ENCODE data around the gene PPM1E.
"Not testable (repeated sequence)": the region's sequence is repeated elsewhere in the genome, so short reads cannot be mapped to it uniquely, and the experiment has no call there.

The PPM1E gene

GRCh38 chr17:58734040-58734439, 21.6 kb upstream of the PPM1E start:
- DNase-seq (ENCODE audit: extremely low read depth, low read depth): no peak
- TF ChIP-seq CTCF (IDR thresholded peaks at IDR 0.05; ENCODE audit: low read depth, low read length): no peak

DNA sequence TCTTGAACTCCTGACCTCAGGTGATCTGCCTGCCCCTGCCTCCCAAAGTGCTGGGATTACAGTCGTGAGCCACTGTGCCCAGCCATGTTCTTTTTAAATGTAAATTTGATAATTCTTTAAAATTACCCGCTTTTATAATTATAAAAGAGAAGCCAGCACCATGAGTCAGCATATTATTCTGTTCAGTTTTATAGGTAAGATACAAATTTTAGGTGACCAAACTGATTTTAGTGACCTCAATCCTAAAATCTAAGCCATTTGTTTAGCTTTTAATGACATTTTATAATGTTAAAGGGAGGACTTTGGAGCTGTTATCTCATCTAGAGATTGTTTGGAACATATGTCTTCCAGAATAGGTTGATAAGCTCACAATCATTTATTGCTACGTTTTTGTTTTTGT, 20.8 kb upstream of the PPM1E start:
- TF ChIP-seq CTCF (IDR thresholded peaks at IDR 0.05; ENCODE audit: low read depth, low read length): no peak
- no peak for DNase-seq (ENCODE audit: extremely low read depth, low read depth)

GRCh38 chr17:58741121-58741625, 14.5 kb upstream of the PPM1E start:
- no peak for TF ChIP-seq CTCF (IDR thresholded peaks at IDR 0.05; ENCODE audit: low read depth, low read length)
- DNase-seq (ENCODE audit: extremely low read depth, low read depth): peak; percentile 10

GRCh38 chr17:58747674-58748073, 8.0 kb upstream of the PPM1E start:
- no peak for TF ChIP-seq CTCF (IDR thresholded peaks at IDR 0.05; ENCODE audit: low read depth, low read length)
- no peak for DNase-seq (ENCODE audit: extremely low read depth, low read depth)

GRCh38 chr17:58749627-58750026, 6.0 kb upstream of the PPM1E start:
- not testable (repeated sequence) for DNase-seq (ENCODE audit: extremely low read depth, low read depth)

DNA sequence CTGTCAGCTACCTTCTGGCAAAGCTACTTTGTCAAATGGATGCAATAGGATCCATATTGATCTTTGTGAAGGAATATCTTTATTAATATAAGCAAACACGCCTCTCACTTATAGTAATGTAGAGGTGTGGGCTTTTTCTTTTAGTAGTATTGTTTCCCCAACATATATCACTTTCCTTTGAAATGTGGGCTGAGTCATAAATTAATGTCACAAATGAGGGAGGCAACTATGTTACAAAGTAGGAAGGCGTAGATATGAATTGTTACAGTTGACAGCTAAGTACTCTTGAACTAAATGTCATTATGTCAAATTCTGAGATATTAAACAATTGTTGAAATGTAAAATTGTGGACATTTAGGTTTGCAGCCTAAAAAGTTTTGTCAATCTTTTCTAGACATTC, 2.6 kb upstream of the PPM1E start:
- no peak for DNase-seq (ENCODE audit: extremely low read depth, low read depth)
- no peak for TF ChIP-seq CTCF (IDR thresholded peaks at IDR 0.05; ENCODE audit: low read depth, low read length)

GRCh38 chr17:58755269-58755576, 431 bp upstream of the PPM1E start:
- no peak for TF ChIP-seq CTCF (IDR thresholded peaks at IDR 0.05; ENCODE audit: low read depth, low read length)
- no peak for DNase-seq (ENCODE audit: extremely low read depth, low read depth)

DNA sequence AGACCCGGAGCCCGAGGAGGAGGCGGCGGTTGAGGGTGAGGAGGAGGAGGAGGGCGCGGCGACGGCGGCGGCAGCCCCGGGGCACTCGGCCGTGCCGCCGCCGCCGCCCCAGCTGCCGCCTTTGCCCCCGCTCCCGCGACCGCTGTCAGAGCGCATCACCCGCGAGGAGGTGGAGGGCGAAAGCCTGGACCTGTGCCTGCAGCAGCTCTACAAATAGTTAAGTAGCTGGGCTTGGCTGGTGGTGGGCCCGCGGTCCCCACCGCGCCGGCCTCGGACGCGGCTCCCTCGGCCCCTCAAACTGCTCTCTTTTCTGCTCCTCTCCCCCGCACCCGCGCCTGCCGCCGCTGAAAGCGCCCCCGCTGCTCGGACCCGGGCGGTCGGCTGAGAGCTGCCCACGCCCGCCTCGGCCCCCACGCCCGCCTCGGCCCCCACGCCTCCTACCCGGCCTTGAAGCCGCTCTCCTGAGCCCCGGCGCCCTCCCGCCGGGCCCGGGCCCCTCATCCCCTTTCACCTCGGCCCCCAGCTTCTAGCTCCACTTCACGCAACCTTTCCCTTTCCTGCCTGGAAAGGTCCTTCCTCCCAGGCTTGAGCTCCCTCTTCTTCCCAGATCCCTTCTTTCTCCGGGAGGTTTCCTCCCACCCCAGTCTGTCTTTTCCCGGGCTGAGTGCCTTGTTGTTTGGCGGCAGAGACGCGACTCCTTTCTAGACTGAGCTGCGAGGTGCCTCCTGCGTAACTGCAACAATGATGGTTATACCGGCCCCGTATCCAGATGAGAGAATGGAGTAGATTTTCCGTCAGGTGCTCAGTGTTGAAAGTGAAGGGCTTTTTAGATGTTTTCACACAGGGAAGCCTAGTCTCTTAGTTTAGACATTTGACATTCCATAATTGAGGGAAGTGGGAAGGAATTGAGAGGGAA, 850 bp downstream of the PPM1E start:
- no peak for TF ChIP-seq CTCF (IDR thresholded peaks at IDR 0.05; ENCODE audit: low read depth, low read length)
- no peak for DNase-seq (ENCODE audit: extremely low read depth, low read depth)
